ENCODE measurements around the gene ATP13A2.

ATP13A2 gene

DNA sequence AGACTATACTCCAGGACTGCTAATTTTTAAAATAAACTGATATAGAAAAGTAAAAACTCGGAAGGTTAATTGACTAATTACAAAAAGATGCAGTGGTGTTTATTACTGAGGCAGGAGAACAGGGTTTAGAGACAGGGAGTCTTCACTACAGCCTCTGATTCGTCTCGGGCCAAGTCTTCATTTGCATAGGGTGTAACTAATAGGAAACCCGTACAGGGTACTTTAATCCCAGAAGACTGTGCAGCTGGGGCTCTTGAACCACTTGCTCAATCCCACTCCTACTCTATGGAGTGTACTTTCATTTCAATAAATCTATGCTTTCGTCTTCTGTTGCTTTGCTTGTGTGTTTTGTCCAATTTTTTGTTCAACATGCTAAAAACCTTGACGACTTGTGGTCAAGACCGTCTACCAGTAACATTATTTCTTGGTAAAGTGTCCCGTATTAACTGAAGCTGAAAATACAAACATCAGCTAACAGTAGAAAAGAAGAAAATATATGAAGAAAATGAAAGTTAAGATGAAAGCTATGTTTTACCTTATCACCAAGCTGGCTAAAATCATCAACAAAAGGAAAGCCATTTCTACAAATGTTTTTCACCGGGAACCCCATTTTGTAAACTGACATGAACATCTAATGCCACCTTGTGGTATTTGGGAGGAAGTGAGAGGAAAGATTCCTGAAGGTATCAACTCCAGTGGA lies 34.1 kb upstream of the ATP13A2 start:
- peak; percentile 69 for DNase-seq (ENCODE audit: low read depth)
- no peak overlapping the region for H3K4me3 ChIP-seq (ENCODE audit: low read length)
- TF ChIP-seq, protein P1, sequence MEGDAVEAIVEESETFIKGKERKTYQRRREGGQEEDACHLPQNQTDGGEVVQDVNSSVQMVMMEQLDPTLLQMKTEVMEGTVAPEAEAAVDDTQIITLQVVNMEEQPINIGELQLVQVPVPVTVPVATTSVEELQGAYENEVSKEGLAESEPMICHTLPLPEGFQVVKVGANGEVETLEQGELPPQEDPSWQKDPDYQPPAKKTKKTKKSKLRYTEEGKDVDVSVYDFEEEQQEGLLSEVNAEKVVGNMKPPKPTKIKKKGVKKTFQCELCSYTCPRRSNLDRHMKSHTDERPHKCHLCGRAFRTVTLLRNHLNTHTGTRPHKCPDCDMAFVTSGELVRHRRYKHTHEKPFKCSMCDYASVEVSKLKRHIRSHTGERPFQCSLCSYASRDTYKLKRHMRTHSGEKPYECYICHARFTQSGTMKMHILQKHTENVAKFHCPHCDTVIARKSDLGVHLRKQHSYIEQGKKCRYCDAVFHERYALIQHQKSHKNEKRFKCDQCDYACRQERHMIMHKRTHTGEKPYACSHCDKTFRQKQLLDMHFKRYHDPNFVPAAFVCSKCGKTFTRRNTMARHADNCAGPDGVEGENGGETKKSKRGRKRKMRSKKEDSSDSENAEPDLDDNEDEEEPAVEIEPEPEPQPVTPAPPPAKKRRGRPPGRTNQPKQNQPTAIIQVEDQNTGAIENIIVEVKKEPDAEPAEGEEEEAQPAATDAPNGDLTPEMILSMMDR (IDR thresholded peaks at IDR 0.05; ENCODE audit: insufficient read depth, low read depth, low read length, missing control alignments): peak; percentile 77

DNA sequence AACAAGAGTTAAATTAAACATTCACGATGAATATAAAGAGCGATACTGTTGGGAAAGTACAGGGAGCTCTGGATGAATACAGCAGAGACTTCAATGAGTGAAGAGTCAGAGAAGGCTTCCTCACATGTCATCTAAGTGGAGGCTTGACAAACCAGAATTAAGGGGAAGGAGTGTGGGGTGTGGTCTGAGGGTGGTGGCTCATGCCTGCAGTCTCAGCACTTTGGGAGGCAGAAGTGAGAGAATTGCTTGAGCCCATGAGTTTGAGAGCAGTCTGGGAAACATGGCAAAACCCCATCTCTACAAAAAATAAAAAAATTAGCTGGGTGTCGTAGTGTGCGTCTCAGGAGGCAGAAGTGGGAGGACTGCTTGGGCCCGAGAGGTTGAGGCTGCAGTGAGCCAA lies 33.4 kb upstream of the ATP13A2 start:
- peak; percentile 76 for DNase-seq (ENCODE audit: low read depth)
- no peak overlapping the region for H3K4me3 ChIP-seq (ENCODE audit: low read length)
- TF ChIP-seq, protein P1 (IDR thresholded peaks at IDR 0.05; ENCODE audit: insufficient read depth, low read depth, low read length, missing control alignments): no peak

DNA sequence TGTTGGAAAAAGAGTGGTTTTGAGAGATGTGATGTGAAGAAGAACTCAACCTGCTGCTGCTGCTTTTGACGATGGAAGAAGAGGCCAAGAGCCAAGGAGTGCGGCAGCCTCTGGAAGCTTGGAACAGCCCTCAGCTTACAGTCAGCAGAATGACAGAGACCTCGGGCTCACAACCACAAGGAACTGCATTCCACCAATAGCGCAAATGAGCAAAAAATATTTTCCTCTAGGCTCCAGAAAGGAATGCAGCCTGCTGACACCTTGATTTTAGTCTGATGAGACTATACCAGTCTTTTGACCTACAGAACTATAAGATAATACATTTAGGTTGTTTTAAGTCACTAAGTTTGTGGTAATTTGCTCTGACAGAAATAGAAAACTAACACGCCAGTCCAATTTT lies 31.9 kb upstream of the ATP13A2 start:
- no peak for DNase-seq (ENCODE audit: low read depth)
- TF ChIP-seq, protein P1 (IDR thresholded peaks at IDR 0.05; ENCODE audit: insufficient read depth, low read depth, low read length, missing control alignments): no peak
- no peak overlapping the region for H3K4me3 ChIP-seq (ENCODE audit: low read length)

DNA sequence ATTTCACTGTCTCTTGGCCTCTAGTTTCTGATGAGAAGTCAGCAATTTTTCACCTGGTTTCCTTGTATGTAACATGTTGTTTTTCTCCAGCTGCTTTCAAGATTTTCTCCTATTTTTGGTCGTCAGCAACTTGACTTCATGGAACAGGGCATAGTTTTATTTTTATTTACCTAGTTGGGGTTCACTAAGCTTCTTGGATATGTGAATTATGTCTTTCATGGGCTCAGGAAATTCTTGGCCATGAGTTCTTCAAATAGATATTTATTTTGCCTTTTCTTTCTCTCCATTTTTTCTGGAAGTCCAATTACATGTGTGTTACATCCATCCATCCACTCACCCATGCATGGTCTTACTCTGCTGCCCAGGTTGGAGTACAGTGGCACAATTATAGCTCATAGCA lies 28.4 kb upstream of the ATP13A2 start:
- TF ChIP-seq, protein P1 (IDR thresholded peaks at IDR 0.05; ENCODE audit: insufficient read depth, low read depth, low read length, missing control alignments): no peak
- no peak overlapping the region for H3K4me3 ChIP-seq (ENCODE audit: low read length)

DNA sequence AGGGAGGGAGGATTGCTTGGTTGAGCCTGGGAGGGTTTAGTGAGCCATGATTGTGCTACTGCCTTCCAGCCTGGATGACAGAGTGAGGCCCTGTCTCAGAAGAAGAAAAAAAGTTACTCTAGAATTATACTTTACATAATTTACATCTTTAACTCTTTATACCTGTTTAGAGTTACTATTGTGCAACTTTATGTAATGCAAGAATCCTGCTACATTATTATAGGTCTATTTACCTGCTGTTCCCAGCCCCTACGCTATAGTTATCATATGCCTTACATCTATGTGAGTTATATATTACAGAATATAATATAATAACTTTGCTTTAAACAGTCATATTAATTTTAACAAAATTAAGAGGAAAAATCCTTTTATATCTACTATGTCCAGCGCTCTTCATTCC lies 27.8 kb upstream of the ATP13A2 start:
- TF ChIP-seq, protein P1 (IDR thresholded peaks at IDR 0.05; ENCODE audit: insufficient read depth, low read depth, low read length, missing control alignments): no peak
- no peak for DNase-seq (ENCODE audit: low read depth)
- H3K4me3 ChIP-seq (ENCODE audit: low read length): no peak overlapping the region

More for the DNA sequence above, 28.4 kb upstream of the ATP13A2 start:
- no peak for DNase-seq (ENCODE audit: low read depth)

DNA sequence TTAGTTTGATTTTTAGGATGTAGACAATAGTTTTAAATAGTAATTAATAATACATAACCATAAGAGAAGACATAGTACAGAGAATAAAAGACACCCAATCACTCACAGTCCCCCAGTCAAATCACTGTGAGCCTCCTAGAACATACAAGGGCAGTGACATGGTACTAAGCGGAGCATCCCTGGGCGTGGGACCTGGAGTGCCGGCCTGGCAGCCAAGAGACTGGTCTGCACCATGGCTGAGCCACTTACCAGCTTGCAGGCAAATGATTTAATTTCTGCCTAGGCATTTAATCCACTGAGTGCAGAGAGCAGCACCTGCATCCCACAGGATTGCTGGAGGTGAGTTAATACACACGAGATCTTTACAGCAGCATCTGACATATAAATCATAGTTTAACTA lies 21.8 kb upstream of the ATP13A2 start:
- TF ChIP-seq, protein P1 (IDR thresholded peaks at IDR 0.05; ENCODE audit: insufficient read depth, low read depth, low read length, missing control alignments): no peak
- no peak overlapping the region for H3K4me3 ChIP-seq (ENCODE audit: low read length)
- DNase-seq (ENCODE audit: low read depth): no peak

DNA sequence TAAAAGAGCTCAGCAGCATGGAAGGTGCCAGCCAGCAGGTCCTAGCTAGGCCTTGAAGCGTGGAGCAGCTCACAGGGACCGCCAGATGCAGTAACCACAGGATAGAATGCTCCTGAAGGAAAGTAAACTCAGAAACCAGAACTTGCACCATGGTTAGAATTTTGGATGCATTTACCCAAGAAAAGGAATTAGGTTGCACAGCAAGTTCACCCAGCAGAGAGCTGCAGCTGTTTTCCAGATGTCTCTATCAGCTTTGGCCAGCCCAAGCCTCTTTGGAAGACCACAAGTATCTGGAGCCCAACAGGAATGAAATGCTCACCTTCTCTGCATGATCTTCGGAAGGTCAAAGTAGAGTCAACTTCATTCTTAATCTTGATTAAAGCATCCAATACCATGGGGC lies 21.0 kb upstream of the ATP13A2 start:
- TF ChIP-seq, protein P1 (IDR thresholded peaks at IDR 0.05; ENCODE audit: insufficient read depth, low read depth, low read length, missing control alignments): no peak
- DNase-seq (ENCODE audit: low read depth): no peak
- no peak overlapping the region for H3K4me3 ChIP-seq (ENCODE audit: low read length)

All from epithelial cell of esophagus (primary cell).